NCI-H2029 treated with DMSO at 0.1 percent for 48 hours (cell line): Measurements from ENCODE around the gene MYO15B.

Source experiments
- DNase-seq: peaks from one replicate; lab custom pipeline; 2025; lab: John Stamatoyannopoulos, UW

MYO15B gene

GRCh38 chr17:75639771-75640555, 52.4 kb downstream of the MYO15B start:
- DNase-seq, result no peak

GRCh38 chr17:75640556-75641119, 53.0 kb downstream of the MYO15B start:
- no peak for DNase-seq

GRCh38 chr17:75641343-75641742, 53.7 kb downstream of the MYO15B start:
- DNase-seq, result no peak

- DNase-seq, result no peak
Observed at GRCh38 chr17:75642182-75642783, 54.7 kb downstream of the MYO15B start.

- no peak for DNase-seq
Observed at GRCh38 chr17:75642784-75643642, 55.4 kb downstream of the MYO15B start.

GRCh38 chr17:75643643-75644017, 56.0 kb downstream of the MYO15B start:
- DNase-seq, result no peak

- no peak for DNase-seq
Observed at GRCh38 chr17:75645501-75645888, 57.9 kb downstream of the MYO15B start.

- DNase-seq, result no peak
Observed at GRCh38 chr17:75645889-75646637, 58.5 kb downstream of the MYO15B start.

GRCh38 chr17:75646638-75646992, 59.0 kb downstream of the MYO15B start:
- no peak for DNase-seq

- no peak for DNase-seq
Observed at GRCh38 chr17:75647061-75647460, 59.5 kb downstream of the MYO15B start.

GRCh38 chr17:75647921-75648320, 60.3 kb downstream of the MYO15B start:
- DNase-seq, result no peak

GRCh38 chr17:75649687-75650086, 62.1 kb downstream of the MYO15B start:
- DNase-seq, result no peak

GRCh38 chr17:75650874-75651273, 63.3 kb downstream of the MYO15B start:
- DNase-seq, result no peak

GRCh38 chr17:75652341-75652740, 64.7 kb downstream of the MYO15B start:
- no peak for DNase-seq

- no peak for DNase-seq
Observed at GRCh38 chr17:75652934-75653549, 65.4 kb downstream of the MYO15B start.

GRCh38 chr17:75654176-75654575, 66.6 kb downstream of the MYO15B start:
- DNase-seq, result no peak

GRCh38 chr17:75658237-75658636, 70.6 kb downstream of the MYO15B start:
- DNase-seq, result no peak

- no peak for DNase-seq
Observed at GRCh38 chr17:75661531-75661930, 73.9 kb downstream of the MYO15B start.

- DNase-seq, result no peak
Observed at GRCh38 chr17:75662511-75662910, 74.9 kb downstream of the MYO15B start.

- no peak for DNase-seq
Observed at GRCh38 chr17:75664099-75664549, 76.5 kb downstream of the MYO15B start.

GRCh38 chr17:75665981-75666380, 78.4 kb downstream of the MYO15B start:
- DNase-seq, result no peak
